H9 (cell line): ENCODE measurements around the gene ISG20. TPM values are rescaled to one million over a fixed set of nuclear protein-coding genes. Genes with fewer than 3 reads are reported as not detected.

Experiments
- DNase-seq: peaks from one replicate; pipeline ENCODE4 v3.0.0-alpha.2; 2017
- H2AFZ ChIP-seq: one replicate; pipeline ENCODE4 v1.6.1; 2013; ENCODE audit warnings: mild to moderate bottlenecking, low read length, control low read depth, moderate library complexity
- H2AK5ac ChIP-seq: 2 replicates; pipeline ENCODE4 v1.6.1; 2013; ENCODE audit warnings: low read length, control low read depth, mixed read lengths; ENCODE audit not compliant: insufficient read length
- H2BK120ac ChIP-seq: one replicate; pipeline ENCODE4 v1.6.1; 2013; ENCODE audit warnings: low read depth, mild to moderate bottlenecking, low read length, control low read depth, inconsistent platforms; ENCODE audit not compliant: poor library complexity, severe bottlenecking
- H2BK12ac ChIP-seq: 2 replicates; pipeline ENCODE4 v1.6.1; 2013; ENCODE audit warnings: low read length, control low read depth, mixed read lengths, low read depth; ENCODE audit not compliant: insufficient read length
- H2BK15ac ChIP-seq: 2 replicates; pipeline ENCODE4 v1.6.1; 2013; ENCODE audit warnings: low read depth, low read length, control low read depth
- H2BK20ac ChIP-seq: one replicate; pipeline ENCODE4 v1.6.1; 2013; ENCODE audit warnings: low read depth, mild to moderate bottlenecking, low read length, control low read depth, inconsistent platforms; ENCODE audit not compliant: poor library complexity, severe bottlenecking
- H2BK5ac ChIP-seq: 2 replicates; pipeline ENCODE4 v1.6.1; 2013; ENCODE audit warnings: low read length, control low read depth, mixed read lengths; ENCODE audit not compliant: insufficient read length
- H3K14ac ChIP-seq: 2 replicates; pipeline ENCODE4 v1.6.1; 2013; ENCODE audit warnings: low read length, control low read depth; ENCODE audit not compliant: insufficient read depth
- H3K18ac ChIP-seq: 2 replicates; pipeline ENCODE4 v1.6.1; 2013; ENCODE audit warnings: low read depth, mild to moderate bottlenecking, mixed read lengths, low read length, control low read depth; ENCODE audit not compliant: insufficient read length
- H3K23ac ChIP-seq: 2 replicates; pipeline ENCODE4 v1.6.1; 2013; ENCODE audit warnings: low read length, control low read depth, mixed read lengths, low read depth; ENCODE audit not compliant: insufficient read length
- H3K23me2 ChIP-seq: 2 replicates; pipeline ENCODE4 v1.6.1; 2013; ENCODE audit warnings: low read depth, mild to moderate bottlenecking, mixed read lengths, low read length, control low read depth; ENCODE audit not compliant: insufficient read length, poor library complexity, severe bottlenecking
- H3K27ac ChIP-seq: 2 replicates; pipeline ENCODE4 v1.5.1; 2013; ENCODE audit warnings: low read length, control low read depth, mixed read lengths, low read depth; ENCODE audit not compliant: insufficient read length
- H3K27me3 ChIP-seq: 2 replicates; pipeline ENCODE4 v1.6.1; 2013; ENCODE audit warnings: low read length, control low read depth, inconsistent platforms; ENCODE audit not compliant: insufficient read depth
- H3K4ac ChIP-seq: 2 replicates; pipeline ENCODE4 v1.6.1; 2013; ENCODE audit warnings: low read depth, mild to moderate bottlenecking, control low read depth, inconsistent platforms, low read length, moderate library complexity
- H3K4me1 ChIP-seq: 2 replicates; pipeline ENCODE4 v1.6.1; 2013; ENCODE audit warnings: low read length, control low read depth, inconsistent platforms; ENCODE audit not compliant: insufficient read depth
- H3K4me2 ChIP-seq: 2 replicates; pipeline ENCODE4 v1.6.1; 2013; ENCODE audit warnings: low read length, control low read depth, mixed read lengths; ENCODE audit not compliant: insufficient read length, insufficient read depth
- H3K56ac ChIP-seq: 2 replicates; pipeline ENCODE4 v1.6.1; 2013; ENCODE audit warnings: low read depth, mild to moderate bottlenecking, mixed read lengths, low read length, control low read depth; ENCODE audit not compliant: insufficient read length
- H3K79me1 ChIP-seq: 2 replicates; pipeline ENCODE4 v1.6.1; 2013; ENCODE audit warnings: low read depth, mild to moderate bottlenecking, moderate library complexity, low read length, control low read depth, inconsistent platforms; ENCODE audit not compliant: insufficient read depth, poor library complexity, severe bottlenecking
- H3K79me2 ChIP-seq: 2 replicates; pipeline ENCODE4 v1.6.1; 2013; ENCODE audit warnings: low read length, control low read depth, inconsistent platforms; ENCODE audit not compliant: insufficient read depth
- H3K9ac ChIP-seq: 2 replicates; pipeline ENCODE4 v1.6.1; 2013; ENCODE audit warnings: low read length, control low read depth, mixed read lengths; ENCODE audit not compliant: insufficient read length; ENCODE audit errors: extremely low read depth
- H3K9me3 ChIP-seq: one replicate; pipeline ENCODE4 v1.6.1; 2013; ENCODE audit warnings: low read depth, low read length, inconsistent platforms; ENCODE audit not compliant: control insufficient read depth
- H3T11ph ChIP-seq: one replicate; pipeline ENCODE4 v1.6.1; 2013; ENCODE audit warnings: mild to moderate bottlenecking, low read length, control low read depth, inconsistent platforms
- H4K20me1 ChIP-seq: one replicate; pipeline ENCODE4 v1.6.1; 2013; ENCODE audit not compliant: control insufficient read depth, insufficient read length, insufficient read depth
- H4K5ac ChIP-seq: 2 replicates; pipeline ENCODE4 v1.6.1; 2013; ENCODE audit warnings: low read depth, mild to moderate bottlenecking, mixed read lengths, low read length, control low read depth; ENCODE audit not compliant: insufficient read length
- H4K8ac ChIP-seq: replicated peaks from 2 replicates; pipeline ENCODE4 v1.6.1; 2013; ENCODE audit warnings: low read length, control low read depth, mixed read lengths, low read depth; ENCODE audit not compliant: insufficient read length
- H4K91ac ChIP-seq: 2 replicates; pipeline ENCODE4 v1.6.1; 2013; ENCODE audit warnings: low read depth, mild to moderate bottlenecking, moderate library complexity, mixed read lengths, low read length, control low read depth; ENCODE audit not compliant: insufficient read length
- H3K27ac Mint-ChIP-seq, 3 experiments: 2 replicates in 2 of 3; 3 replicates in 1 of 3; pipeline ENCODE4 v1.8.0; 2020 to 2021; ENCODE audit warnings: mixed read lengths in 3 of 3, mild to moderate bottlenecking in 1 of 3, moderate library complexity in 1 of 3
- H3K27me3 Mint-ChIP-seq: 2 replicates; pipeline ENCODE4 v1.8.0; 2021; ENCODE audit warnings: low read depth, mild to moderate bottlenecking, moderate library complexity, mixed read lengths
- H3K36me3 Mint-ChIP-seq, 3 experiments: 2 replicates in 2 of 3; 3 replicates in 1 of 3; pipeline ENCODE4 v1.8.0; 2020 to 2021; ENCODE audit warnings: low read depth in 3 of 3, mixed read lengths in 3 of 3; ENCODE audit not compliant: insufficient read depth in 1 of 3
- H3K4me1 Mint-ChIP-seq, 2 experiments: 2 replicates each; pipeline ENCODE4 v1.8.0; 2020; ENCODE audit warnings: mixed read lengths in 2 of 2
- H3K4me3 Mint-ChIP-seq, 2 experiments: 2 replicates in 1 of 2; 3 replicates in 1 of 2; pipeline ENCODE4 v1.8.0; 2020 to 2021; ENCODE audit warnings: mild to moderate bottlenecking in 2 of 2, mixed read lengths in 2 of 2, moderate library complexity in 1 of 2
- H3K9me3 Mint-ChIP-seq, 2 experiments: 2 replicates in 1 of 2; 3 replicates in 1 of 2; pipeline ENCODE4 v1.8.0; 2020; ENCODE audit warnings: mild to moderate bottlenecking in 2 of 2, mixed read lengths in 2 of 2, moderate library complexity in 1 of 2
- CTCF ChIP-seq: fragments of 200-600 bp; sonication (generic); conservative IDR thresholded peaks from 3 replicates; pipeline ENCODE4 v1.8.0; 2021; ENCODE audit warnings: antibody characterized with exemption, mild to moderate bottlenecking
- WGBS: extraction: QIAGEN DNeasy Blood & Tissue Kit; methylation state at CpG from one replicate; pipeline ENCODE4 v1.1.7; 2013; ENCODE audit warnings: missing lambda C conversion rate, low lambda C conversion rate, mixed read lengths; ENCODE audit not compliant: insufficient read length; ENCODE audit errors: extremely low coverage; 5-methylcytosine and 5-hydroxymethylcytosine counted together
- total RNA-seq: library from RNA; stranded (reverse); gene quantifications from 2 replicates; pipeline ENCODE4 v1.2.1, GENCODE V29; 2021

Gene ISG20
- total RNA-seq, 1 experiment from 2014 or later: 7.4 TPM

GRCh38 chr15:88612186-88612796 lies 26.5 kb upstream of the ISG20 start:
- no peak overlapping the region for H2BK120ac ChIP-seq
- no peak overlapping the region for H4K5ac ChIP-seq
- no peaks in the 10 kb centered on the region; a peak in 2 of 5 replicates for H3K9me3 Mint-ChIP-seq
- peaks cover 71% of the 10 kb centered on the region for H3K27me3 Mint-ChIP-seq
- no peak overlapping the region for H3K56ac ChIP-seq
- no peaks in the 10 kb centered on the region for H3K9me3 ChIP-seq
- no peak overlapping the region for H2BK12ac ChIP-seq
- no peak overlapping the region for H3K23ac ChIP-seq
- H3K4me2 ChIP-seq: peak overlapping the region; percentile 8
- peak; percentile 62 for DNase-seq
- no CpG with 5 or more reads among the region's 7 CpGs for WGBS
- H4K8ac ChIP-seq: no peak overlapping the region
- peaks cover 68 to 75% of the 10 kb centered on the region in 2 experiments for H3K4me1 Mint-ChIP-seq
- no peak overlapping the region for H3K9ac ChIP-seq
- H3K27me3 ChIP-seq: no peaks in the 10 kb centered on the region; the same call in 1 of the 2 replicates
- no peak overlapping the region for H2BK15ac ChIP-seq
- no peak overlapping the region for H2AFZ ChIP-seq
- H3K14ac ChIP-seq: no peak overlapping the region
- H3K79me2 ChIP-seq: no peaks in the 10 kb centered on the region
- no peak overlapping the region for H3K18ac ChIP-seq
- H3K79me1 ChIP-seq: no peaks in the 10 kb centered on the region
- no peaks in the 10 kb centered on the region for H3K23me2 ChIP-seq
- H4K20me1 ChIP-seq: no peaks in the 10 kb centered on the region
- H3K4me3 Mint-ChIP-seq: peak overlapping the region in 1 of 2 experiments; percentile 48; a peak in 2 of 5 replicates
- H2BK5ac ChIP-seq: no peak overlapping the region
- H3T11ph ChIP-seq: no peak overlapping the region
- no peak overlapping the region for H4K91ac ChIP-seq
- no peak overlapping the region for H2AK5ac ChIP-seq
- H2BK20ac ChIP-seq: no peak overlapping the region
- no peak overlapping the region for H3K4ac ChIP-seq
- TF ChIP-seq CTCF: no peak
- peaks cover 18% of the 10 kb centered on the region; the same call in 1 of the 2 replicates for H3K4me1 ChIP-seq
- H3K27ac Mint-ChIP-seq: peak overlapping the region in 1 of 3 experiments; percentile 82; a peak in 1 of 7 replicates
- H3K36me3 Mint-ChIP-seq: no peaks in the 10 kb centered on the region
- peak overlapping the region; percentile 1 for H3K27ac ChIP-seq
